ENCODE measurements around the gene YDJC. TPM values are rescaled to one million over a fixed set of nuclear protein-coding genes. Genes with fewer than 3 reads are reported as not detected.
"Not testable (repeated sequence)": the region's sequence is repeated elsewhere in the genome, so short reads cannot be mapped to it uniquely, and the experiment has no call there.

The YDJC gene
- 10 to 100 TPM; 42.2 to 72.2 (median 56.5) TPM for total RNA-seq

DNA sequence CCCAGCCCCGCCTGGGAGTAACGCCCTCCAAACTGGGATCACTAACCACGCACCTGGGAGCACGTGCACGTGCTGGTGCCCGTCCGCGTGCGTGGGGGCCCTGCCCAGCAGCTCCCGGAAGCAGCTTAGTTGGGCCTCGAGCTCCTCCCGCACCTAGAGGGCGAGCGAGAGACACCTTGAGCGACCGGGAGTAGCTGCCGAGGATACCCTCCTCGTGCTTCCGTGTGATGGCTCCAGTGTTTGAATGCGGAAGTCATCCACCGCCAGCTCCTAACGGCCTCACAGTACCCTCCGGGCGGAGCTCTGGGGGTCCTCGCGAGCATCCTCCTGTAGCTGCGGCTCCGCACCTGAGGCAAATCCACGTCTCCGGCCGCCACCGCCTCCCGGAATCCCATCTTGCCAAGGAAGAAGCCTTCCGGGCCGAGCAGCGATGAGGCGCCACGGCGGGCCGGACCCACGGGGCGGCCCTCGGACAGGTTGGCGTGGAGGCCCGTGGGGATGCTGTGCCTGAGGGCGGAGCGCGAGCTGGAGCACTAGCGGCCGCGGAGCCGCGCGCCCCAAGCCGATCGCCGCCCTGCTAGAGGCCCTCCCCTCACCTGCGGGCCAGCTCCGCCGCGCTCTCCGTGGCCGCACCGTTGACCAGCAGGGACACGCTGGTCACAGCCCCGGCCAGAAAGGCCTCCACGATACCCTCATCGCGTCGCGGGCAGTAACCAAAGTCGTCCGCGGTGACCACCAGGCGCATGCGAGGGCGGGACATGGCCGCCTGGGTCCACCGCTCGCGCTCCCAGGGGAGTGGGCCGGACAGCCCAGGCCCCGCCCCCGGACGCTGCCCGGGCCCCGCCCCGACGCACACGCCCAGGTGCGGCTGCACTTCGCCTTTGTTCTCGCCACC is at the start of gene YDJC:
TSS of gene YDJC (minus strand) at position 768 of the 895 bp plus-strand sequence. CDS start at position 760, 8 bp downstream.
- TF ChIP-seq POLR2A (IDR thresholded peaks at IDR 0.05): no peak
- no peak for TF ChIP-seq CTCF (IDR thresholded peaks at IDR 0.05)
- peak within 1 kb of the TSS; percentile 100 for H3K4me3 ChIP-seq (ENCODE audit: low read depth, poor library complexity, severe bottlenecking)
- peak; percentile 63 to 98 for DNase-seq (ENCODE audit: low spot score in 2 of 2)
- WGBS, 2 donors: 1 to 4% methylated on average over 40 to 75 of the region's 93 CpGs
- intact Hi-C loops (cut with DNase I; ENCODE audit: low total_unique reads): no loop called here

DNA sequence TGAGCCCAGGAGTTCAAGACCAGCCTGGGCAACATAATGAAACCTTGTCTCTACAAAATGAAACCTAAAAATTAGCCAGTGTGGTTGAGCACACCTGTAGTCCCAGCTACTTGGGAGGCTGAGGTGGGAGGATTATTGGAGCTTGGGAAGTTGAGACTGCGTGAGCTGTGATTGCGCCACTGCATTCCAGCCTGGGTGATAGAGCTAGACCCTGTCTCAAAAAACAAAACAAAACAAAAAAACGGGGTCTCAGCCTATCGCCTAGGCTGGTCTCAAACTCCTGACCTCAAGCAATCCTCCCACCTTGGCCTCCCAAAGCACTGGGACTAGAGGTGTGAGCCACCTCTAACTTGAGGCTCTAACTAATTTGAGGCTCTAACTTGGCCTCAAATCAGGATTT is 49.6 kb upstream of the YDJC start:
- WGBS, 2 donors: 90 to 98% methylated on average over 4 of the region's 4 CpGs
- H3K4me3 ChIP-seq (ENCODE audit: low read depth, poor library complexity, severe bottlenecking): no peak overlapping the region
- no peak for TF ChIP-seq CTCF (IDR thresholded peaks at IDR 0.05)
- no peak for TF ChIP-seq POLR2A (IDR thresholded peaks at IDR 0.05)
- DNase-seq (ENCODE audit: low spot score in 2 of 2): no peak
- intact Hi-C loops (cut with DNase I; ENCODE audit: low total_unique reads): no loop called here

GRCh38 chr22:21678842-21679241 is 49.0 kb upstream of the YDJC start:
- H3K4me3 ChIP-seq (ENCODE audit: low read depth, poor library complexity, severe bottlenecking); DNase-seq (ENCODE audit: low spot score in 2 of 2); intact Hi-C loops (cut with DNase I; ENCODE audit: low total_unique reads): not testable (repeated sequence)
- WGBS, 2 donors: 97 to 98% methylated on average over 12 of the region's 12 CpGs

DNA sequence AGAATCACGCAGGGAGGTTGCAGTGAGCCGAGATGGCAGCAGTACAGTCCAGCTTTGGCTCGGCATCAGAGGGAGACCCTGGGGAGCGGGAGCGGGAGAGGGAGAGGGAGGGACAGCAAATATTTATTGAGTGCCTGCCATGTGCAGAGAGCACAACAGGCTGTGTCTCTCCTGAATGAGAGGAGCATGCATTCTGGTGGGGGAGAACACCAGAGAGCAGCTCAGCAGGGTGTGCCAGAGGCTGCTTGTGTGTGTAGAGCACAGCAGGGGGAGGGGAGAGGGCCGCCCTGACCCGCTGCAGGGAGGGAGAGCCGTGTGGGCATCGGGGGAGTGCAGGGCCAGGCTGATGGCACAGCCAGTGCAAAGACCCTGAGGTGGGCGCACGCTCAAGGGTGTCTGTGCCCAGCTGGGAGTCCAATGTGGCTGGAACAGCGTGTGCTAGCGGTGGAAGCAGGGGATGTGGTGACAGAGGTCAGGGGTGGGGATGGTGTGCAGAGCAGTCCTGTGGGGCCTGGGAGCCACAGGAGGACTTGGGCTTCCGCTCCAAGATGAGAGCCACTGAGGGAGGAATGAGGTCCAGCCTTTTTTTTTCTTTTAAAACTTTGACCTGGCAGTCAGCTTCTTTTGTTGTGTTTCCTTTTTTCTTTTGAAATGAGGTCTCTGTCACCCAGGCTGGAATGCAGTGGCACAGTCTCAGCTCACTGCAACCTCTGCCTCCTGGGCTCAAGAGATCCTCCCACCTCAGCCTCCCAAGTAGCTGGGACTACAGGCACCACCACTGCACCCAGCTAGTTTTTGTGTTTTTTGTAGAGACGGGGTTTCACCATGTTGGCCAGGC is 48.0 kb upstream of the YDJC start:
- TF ChIP-seq CTCF (IDR thresholded peaks at IDR 0.05) (no peak), POLR2A (IDR thresholded peaks at IDR 0.05) (no peak)
- WGBS, 2 donors: 88 to 90% methylated on average over 15 of the region's 15 CpGs
- intact Hi-C loops (cut with DNase I; ENCODE audit: low total_unique reads): no loop called here
- no peak overlapping the region for H3K4me3 ChIP-seq (ENCODE audit: low read depth, poor library complexity, severe bottlenecking)
- no peak for DNase-seq (ENCODE audit: low spot score in 2 of 2)

DNA sequence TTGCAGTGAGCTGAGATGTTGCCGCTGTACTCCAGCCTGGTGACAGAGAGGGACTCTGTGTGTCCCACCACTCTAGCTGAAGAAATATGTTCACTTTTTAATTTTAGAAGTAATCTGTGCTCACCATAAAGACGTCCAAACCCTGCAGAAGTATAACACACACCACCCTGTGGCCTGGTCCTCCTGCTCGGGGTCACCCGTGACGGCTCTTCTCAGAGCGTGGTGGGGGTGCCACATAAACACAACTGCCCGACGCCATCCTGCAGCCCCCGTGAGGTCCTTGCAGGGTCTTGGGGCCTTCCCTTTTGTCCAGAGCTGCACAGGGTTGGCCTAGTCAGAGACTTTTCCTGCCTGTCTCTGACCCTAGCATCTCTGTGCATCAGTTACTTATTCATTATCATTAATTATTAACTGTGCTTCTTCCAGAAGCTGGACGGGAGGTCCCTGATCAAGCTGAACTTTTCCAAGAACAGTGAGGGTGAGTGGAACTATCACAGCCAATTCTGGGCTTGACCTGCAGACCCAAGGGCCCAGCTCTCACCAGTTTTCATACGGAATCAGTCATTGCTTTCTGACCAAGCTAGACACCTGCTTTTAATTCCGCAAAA is 44.9 kb upstream of the YDJC start:
- no peak for DNase-seq (ENCODE audit: low spot score in 2 of 2)
- 94 to 95% methylated on average over 12 of the region's 12 CpGs for WGBS, 2 donors
- intact Hi-C loops (cut with DNase I; ENCODE audit: low total_unique reads): no loop called here
- no peak overlapping the region for H3K4me3 ChIP-seq (ENCODE audit: low read depth, poor library complexity, severe bottlenecking)
- TF ChIP-seq POLR2A (IDR thresholded peaks at IDR 0.05): no peak
- TF ChIP-seq CTCF (IDR thresholded peaks at IDR 0.05): no peak

Measured in lower leg skin (tissue), 4 donors.